Stomach (tissue), 4 donors: ENCODE measurements around the gene ZSCAN25.

Experiments used
- CTCF ChIP-seq, 7 experiments: fragments of 450-650 bp in 4 of 7; fragments of 200-600 bp in 3 of 7; sonication (generic) in 3 of 7; IDR thresholded peaks; one replicate each; pipeline ENCODE4 v1.5.1; 2016 to 2019; ENCODE audit warnings: antibody characterized with exemption in 7 of 7, control low read depth in 2 of 7, mild to moderate bottlenecking in 1 of 7
- EP300 ChIP-seq: sonication (generic); formaldehyde crosslinking; IDR thresholded peaks from one replicate; pipeline ENCODE4 v1.6.1; 2017; ENCODE audit warnings: antibody characterized with exemption
- POLR2A ChIP-seq, 4 donors: fragments of 450-650 bp; IDR thresholded peaks; one replicate each; pipeline ENCODE4 v1.6.1; 2016; ENCODE audit warnings: antibody characterized with exemption in 4 of 4, control low read depth in 2 of 4, mild to moderate bottlenecking in 1 of 4, moderate library complexity in 1 of 4
- POLR2AphosphoS5 ChIP-seq, 3 donors: sonication (generic); formaldehyde crosslinking; IDR thresholded peaks; one replicate each; pipeline ENCODE4 v1.6.1; 2016; ENCODE audit warnings: antibody characterized with exemption in 3 of 3

GRCh38 chr7:99626661-99627060 is 9.9 kb downstream of the ZSCAN25 start:
- TF ChIP-seq POLR2AphosphoS5 (IDR thresholded peaks at IDR 0.05) (no peak), EP300 (no peak), CTCF (IDR thresholded peaks at IDR 0.05) (no peak), POLR2A (IDR thresholded peaks at IDR 0.05) (no peak)
